ENCODE data around the gene SSTR4.

Gene SSTR4

DNA sequence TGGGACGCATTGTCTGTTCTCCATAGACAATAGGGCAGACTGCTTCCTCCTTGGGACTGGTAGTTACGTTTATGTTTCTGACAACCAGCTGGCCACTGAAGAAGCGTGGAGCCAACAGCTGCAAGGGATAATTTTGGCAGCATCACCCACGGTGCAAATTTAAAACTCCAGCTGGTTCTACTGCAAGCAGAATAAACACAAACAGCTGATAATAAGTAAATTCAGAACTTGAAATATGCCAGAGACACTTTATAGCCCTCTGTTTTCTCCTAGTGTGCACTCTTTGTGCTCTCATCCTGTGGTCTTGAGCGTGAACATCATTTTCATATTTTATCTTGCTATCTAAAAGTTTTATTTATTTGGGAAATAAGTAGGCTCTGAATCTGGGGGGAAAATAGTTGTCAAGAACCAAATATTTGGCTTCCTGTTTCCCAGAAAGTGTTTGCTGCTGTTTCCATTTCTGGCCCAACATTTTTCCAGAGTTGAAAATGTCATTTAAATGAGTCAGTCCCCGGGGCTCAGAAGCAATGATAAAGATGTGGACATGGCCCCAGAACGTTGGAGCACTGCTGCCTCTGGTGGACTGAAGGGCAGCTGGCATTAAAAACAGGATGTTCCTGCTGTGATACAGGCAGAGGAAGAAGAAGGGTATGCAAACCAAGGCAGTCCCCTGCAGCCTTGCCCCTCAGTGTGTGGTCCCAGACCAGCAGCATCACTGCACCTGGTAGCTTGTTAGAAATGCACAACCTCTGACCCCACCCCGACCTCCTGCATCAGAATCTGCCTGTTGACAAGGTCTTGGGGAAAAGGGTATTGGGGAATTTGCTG, 26.8 kb downstream of the SSTR4 start:
- Histone ChIP-seq H3K9me3 (no peaks in the 10 kb centered on the region), H3K4me3 (ENCODE audit: low read depth in 1 of 2, low read length in 1 of 2) (no peak overlapping the region), H3K36me3 (no peaks in the 10 kb centered on the region), H3K27me3 (no peaks in the 10 kb centered on the region), H3K4me1 (ENCODE audit: control insufficient read depth in 1 of 2, insufficient read depth in 1 of 2, low read depth in 1 of 2, low read length in 1 of 2) (no peaks in the 10 kb centered on the region), H3K27ac (no peak overlapping the region)
- TF ChIP-seq, protein P1, sequence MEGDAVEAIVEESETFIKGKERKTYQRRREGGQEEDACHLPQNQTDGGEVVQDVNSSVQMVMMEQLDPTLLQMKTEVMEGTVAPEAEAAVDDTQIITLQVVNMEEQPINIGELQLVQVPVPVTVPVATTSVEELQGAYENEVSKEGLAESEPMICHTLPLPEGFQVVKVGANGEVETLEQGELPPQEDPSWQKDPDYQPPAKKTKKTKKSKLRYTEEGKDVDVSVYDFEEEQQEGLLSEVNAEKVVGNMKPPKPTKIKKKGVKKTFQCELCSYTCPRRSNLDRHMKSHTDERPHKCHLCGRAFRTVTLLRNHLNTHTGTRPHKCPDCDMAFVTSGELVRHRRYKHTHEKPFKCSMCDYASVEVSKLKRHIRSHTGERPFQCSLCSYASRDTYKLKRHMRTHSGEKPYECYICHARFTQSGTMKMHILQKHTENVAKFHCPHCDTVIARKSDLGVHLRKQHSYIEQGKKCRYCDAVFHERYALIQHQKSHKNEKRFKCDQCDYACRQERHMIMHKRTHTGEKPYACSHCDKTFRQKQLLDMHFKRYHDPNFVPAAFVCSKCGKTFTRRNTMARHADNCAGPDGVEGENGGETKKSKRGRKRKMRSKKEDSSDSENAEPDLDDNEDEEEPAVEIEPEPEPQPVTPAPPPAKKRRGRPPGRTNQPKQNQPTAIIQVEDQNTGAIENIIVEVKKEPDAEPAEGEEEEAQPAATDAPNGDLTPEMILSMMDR (IDR thresholded peaks at IDR 0.05): peak; percentile 22

DNA sequence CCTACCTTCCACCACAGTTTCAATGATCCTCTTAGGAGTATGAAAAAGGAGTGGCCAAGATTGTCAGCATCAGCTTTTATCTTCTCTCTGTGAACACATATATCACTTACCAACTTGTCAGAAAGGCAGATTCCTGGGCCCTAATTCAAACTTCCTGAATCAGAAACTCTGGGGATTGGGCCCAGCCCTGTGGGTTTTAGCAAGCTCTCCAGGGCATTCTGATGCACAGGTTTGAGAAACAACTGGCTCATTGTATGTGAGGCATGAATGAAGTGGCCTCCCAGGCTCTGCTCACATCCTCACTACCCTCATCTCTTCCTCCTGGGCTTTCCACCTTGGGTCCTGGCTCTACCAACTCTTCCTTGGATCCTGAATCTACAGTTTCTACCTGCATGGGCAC, 27.5 kb downstream of the SSTR4 start:
- Histone ChIP-seq H3K9me3 (no peaks in the 10 kb centered on the region), H3K4me1 (ENCODE audit: control insufficient read depth in 1 of 2, insufficient read depth in 1 of 2, low read depth in 1 of 2, low read length in 1 of 2) (no peaks in the 10 kb centered on the region)
- TF ChIP-seq, protein P1 (IDR thresholded peaks at IDR 0.05): no peak

DNA sequence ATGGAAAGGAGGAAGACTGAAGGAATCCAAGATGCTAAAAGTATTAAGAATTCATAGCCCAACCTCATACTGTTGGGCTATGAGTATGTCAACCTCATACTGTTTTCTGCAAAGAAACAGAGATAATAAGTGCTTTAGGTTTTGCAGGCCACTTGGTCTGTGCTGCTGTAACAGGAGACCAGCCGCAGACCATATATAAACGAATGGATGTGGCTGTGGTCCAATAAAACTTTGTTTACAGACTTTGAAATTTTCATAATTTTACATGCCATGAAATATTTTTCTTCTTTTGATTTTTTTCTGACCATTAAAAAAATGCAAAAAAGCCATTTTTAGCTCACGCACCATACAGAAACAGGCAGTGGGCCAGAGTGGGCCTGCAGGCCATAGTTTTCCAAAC, 28.1 kb downstream of the SSTR4 start:
- Histone ChIP-seq H3K27me3 (no peaks in the 10 kb centered on the region), H3K4me3 (ENCODE audit: low read depth in 1 of 2, low read length in 1 of 2) (no peak overlapping the region), H3K27ac (no peak overlapping the region), H3K36me3 (no peaks in the 10 kb centered on the region), H3K4me1 (ENCODE audit: control insufficient read depth in 1 of 2, insufficient read depth in 1 of 2, low read depth in 1 of 2, low read length in 1 of 2) (no peaks in the 10 kb centered on the region), H3K9me3 (no peaks in the 10 kb centered on the region)
- TF ChIP-seq, protein P1 (IDR thresholded peaks at IDR 0.05): no peak

More for the DNA sequence above, 27.5 kb downstream of the SSTR4 start:
- Histone ChIP-seq H3K36me3 (no peaks in the 10 kb centered on the region), H3K4me3 (ENCODE audit: low read depth in 1 of 2, low read length in 1 of 2) (no peak overlapping the region), H3K27me3 (no peaks in the 10 kb centered on the region), H3K27ac (no peak overlapping the region)

DNA sequence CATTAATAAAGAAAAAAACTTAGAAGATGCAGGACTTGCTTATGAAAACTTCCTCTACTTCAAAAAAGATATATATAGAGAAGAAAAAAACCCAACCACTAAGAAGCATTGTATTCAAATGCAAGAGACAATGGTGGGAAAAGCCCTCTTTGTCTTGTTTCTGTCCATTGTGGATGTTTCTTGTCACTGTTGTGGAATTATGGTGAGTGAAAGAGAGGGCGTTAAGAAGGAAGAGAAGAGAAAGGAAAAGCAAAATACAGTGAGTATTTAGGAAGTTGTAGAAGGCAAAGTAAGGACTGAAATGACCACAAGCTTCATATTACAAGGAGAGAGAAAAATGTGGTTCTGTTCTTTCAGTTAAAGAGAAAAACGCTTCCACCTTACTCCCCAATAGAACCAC, 28.5 kb downstream of the SSTR4 start:
- H3K4me3 ChIP-seq (ENCODE audit: low read depth in 1 of 2, low read length in 1 of 2): no peak overlapping the region
- H3K27ac ChIP-seq: no peak overlapping the region
- H3K4me1 ChIP-seq (ENCODE audit: control insufficient read depth in 1 of 2, insufficient read depth in 1 of 2, low read depth in 1 of 2, low read length in 1 of 2): no peaks in the 10 kb centered on the region
- no peaks in the 10 kb centered on the region for H3K36me3 ChIP-seq
- TF ChIP-seq, protein P1 (IDR thresholded peaks at IDR 0.05): no peak
- no peaks in the 10 kb centered on the region for H3K27me3 ChIP-seq
- H3K9me3 ChIP-seq: no peaks in the 10 kb centered on the region

DNA sequence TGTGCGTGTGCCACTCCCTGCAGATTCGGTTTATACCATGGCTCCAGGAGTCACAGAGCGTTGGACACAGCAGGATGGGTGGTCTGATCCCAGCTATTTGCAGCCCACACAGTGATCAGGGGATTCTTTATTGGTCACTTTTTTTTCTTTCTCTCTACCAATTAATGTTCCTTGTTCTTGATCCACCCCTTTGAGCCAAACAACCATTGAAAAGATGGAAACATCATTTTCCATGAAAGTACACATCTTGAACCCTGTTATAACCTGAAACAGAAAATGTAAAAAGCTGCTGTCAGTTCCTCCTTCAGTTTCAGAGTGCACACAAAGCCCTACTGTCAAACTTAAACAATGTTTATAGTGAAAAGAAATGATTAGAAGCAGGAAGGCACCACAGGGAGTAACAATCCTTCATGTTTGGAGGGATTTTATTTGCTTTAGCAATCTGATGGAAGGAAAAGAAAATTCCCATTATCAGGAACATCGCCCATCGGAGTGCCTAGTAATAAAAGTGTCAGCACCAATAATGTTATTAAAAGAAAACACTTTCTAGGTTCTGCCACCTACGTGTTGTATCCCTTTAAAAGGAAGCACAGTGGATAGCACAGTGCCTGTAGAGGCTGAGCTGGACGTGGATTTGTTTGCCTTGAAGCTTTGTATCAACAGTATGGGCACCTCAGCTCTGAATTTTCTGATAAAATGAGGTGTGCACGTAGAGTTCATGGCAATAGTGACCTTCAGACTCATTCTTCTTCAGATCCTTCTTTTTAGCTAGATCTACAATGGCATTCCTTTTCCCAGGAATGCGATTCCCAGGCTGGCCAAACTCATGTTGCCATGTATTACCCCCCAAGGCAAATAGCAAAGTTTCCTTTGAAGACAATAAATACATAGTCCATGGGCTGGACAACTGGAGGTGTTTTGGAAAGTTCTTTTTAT, 30.4 kb downstream of the SSTR4 start:
- TF ChIP-seq, protein P1 (IDR thresholded peaks at IDR 0.05): no peak
- no peaks in the 10 kb centered on the region for H3K27me3 ChIP-seq
- H3K4me3 ChIP-seq (ENCODE audit: low read depth in 1 of 2, low read length in 1 of 2): no peak overlapping the region
- H3K4me1 ChIP-seq (ENCODE audit: control insufficient read depth in 1 of 2, insufficient read depth in 1 of 2, low read depth in 1 of 2, low read length in 1 of 2): no peaks in the 10 kb centered on the region
- no peak overlapping the region for H3K27ac ChIP-seq
- H3K36me3 ChIP-seq: no peaks in the 10 kb centered on the region
- H3K9me3 ChIP-seq: no peaks in the 10 kb centered on the region
